HG03378 (cell line): ENCODE results near the gene PNRC1.
A peak's percentile ranks its signal among the peaks of the same experiment; 100 is the strongest.
"Not testable (repeated sequence)": the region's sequence is repeated elsewhere in the genome, so short reads cannot be mapped to it uniquely, and the experiment has no call there.

Experiments
- ATAC-seq: cut with Tn5 transposase; IDR thresholded peaks from one replicate; pipeline ENCODE4 v1.9.1; 2021; ENCODE audit warnings: mild to moderate bottlenecking, moderate library complexity; ENCODE audit not compliant: unreplicated experiment

The PNRC1 gene

DNA sequence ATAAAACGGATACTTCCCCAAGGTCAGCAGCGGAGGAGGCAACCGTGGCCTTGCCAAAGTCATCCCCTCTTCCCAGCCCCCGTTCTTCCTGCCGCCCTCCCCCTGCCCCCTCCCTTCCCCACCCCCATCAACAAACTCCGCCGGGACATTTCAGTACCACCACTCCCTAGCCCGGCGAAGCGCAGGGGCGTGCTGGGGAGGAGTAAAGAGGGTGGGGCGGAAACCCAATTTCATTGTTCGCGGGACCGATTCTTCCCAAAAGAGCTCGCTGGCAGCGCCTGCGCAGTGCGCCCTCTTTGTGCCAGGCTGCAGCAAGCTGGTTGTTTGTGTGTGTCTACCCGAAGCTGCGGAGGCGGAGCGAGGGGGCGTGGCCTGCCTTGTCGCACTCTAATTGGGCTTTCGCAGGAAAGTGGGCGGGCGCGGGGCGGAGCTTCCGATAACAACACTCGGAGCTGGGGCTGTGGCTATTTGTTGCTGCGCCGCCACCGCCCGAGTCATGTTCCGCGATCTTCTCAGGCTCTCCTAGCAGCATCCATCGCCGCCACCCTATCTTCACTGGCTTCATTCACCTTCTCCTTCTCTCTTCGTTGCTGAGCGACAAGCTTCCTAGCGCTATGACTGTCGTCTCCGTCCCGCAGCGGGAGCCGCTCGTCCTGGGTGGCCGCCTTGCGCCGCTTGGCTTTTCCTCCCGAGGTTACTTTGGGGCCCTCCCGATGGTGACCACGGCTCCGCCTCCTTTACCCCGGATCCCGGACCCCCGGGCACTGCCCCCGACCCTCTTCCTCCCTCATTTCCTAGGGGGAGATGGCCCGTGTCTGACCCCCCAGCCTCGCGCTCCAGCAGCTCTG lies at the start of gene PNRC1:
Gene PNRC1 (plus strand): TSS at position 471 of the 848 bp plus-strand sequence. CDS start 144 bp downstream, at position 615.
- ATAC-seq, result peak; percentile 81

DNA sequence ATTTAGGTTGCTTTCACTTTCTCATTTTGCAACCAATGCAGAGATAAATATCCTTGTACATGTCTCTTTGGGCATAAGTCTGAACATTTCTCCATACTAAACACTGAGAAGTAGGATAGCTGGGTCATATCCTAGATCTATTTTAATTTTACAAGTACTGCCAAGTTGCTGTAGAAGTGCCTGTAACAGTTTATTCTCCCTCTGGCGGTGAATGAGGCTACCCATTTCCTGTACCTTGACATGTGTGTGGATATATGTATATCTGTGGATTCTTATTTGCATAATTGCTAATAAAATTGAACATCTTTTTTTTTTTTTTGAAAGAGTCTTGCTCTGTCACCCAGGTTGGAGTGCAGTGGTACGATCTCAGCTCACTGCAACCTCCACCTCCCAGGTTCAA lies 48.0 kb upstream of the PNRC1 start:
- no peak for ATAC-seq

DNA sequence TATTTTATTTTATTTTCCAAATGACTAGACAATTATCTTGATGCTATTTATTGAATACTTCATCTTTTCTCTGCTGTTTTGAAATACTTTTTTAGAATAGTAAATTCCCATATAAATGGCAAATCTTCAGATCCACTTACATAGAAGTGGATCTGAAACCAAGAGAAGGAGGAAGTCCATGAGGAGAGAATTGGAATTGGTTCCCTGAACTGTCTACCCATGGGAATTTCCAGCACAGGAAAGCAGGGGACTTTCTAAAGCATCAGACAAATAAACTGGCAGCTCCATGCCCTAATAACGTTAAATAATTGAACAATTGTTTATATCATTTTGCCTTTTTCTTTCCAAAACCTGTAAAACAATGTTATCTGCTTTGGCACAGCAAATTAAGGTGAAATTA lies 47.1 kb upstream of the PNRC1 start:
- ATAC-seq, result no peak

DNA sequence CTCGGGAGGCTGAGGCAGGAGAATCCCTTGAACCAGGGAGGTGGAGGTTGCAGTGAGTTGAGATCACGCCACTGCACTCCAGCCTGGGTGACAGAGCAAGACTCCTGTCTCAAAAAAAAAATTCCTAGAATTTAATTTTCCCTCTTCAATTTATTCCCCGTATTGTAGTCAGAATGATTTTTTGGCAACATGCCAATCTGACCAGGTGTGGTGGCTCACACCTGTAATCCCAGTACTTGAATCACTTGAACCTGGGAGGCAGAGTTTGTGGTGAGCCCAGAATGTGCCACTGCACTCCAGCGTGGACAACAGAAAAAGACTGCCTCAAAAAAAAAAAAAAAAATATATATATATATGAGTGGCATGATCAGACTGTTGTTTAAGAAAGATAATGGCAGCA lies 46.4 kb upstream of the PNRC1 start:
- ATAC-seq, result not testable (repeated sequence)

DNA sequence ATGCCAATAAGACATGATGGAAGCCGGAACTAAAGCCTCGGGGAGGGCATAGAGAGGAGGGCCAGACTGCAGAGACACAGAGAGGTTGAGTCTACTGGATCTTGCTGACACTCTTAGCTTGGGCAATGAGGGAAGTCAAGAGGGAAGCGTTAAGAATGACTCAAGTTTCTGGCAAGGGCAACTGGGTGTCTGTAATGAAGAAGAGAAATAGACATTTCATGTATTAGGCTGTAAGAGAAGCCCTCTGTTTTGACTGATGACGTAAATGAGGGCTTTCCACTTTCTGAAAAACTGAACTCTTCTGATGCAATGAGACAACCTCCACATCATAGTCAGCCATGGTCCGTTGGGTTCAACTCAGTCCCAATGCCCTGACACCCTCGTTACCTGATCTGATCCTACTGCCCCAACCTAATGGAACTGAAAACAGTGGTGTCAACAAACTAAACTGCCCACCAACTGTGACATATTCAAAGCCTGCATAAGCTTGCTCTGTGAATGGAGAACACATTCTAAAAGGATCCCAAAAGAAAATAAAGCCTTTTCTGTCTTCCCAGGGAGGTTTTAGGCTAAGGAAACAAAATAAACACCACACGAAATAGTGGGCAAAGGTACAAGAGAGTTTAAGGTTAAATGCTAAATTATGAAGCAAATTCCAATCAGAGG lies 45.8 kb upstream of the PNRC1 start:
- no peak for ATAC-seq

DNA sequence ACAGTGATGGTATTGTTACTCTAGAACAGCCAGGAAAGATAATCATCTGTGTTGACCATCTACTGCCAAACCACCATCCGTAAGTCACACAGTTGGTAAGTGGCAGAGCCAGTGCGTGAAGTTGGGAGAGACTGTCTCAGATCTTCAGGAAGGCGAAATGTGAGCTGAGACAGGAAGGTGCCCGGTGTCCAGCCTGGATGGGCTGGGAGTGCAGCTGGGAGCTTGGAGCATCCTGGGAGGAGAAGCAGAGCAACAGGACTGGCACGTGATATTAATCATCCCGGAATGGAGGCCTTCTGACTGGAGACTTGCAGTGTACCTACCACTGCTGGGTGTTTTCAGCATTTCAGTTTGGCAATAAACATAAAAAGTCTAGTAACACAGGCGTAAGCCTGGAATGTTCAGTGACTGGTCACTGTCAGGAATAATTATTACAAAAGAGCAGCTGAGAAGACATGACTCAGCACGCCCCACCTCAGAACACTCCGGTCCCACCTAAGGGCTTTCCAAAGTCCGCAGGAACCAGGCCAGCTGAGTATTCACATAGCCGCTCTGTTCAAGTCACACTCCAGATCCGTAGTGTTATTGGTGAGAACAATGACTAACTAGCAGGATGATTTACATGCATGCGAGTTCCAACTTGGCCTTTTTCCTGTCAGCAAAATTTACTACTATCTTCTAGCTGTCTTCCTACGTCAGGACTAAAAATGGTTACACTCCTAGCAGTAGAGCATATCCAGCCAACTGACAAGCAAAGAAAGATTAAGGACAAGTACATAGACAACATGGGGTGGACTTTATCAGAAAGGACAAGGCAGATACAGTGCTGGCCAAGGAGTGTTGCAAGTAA lies 45.1 kb upstream of the PNRC1 start:
- ATAC-seq, result no peak

DNA sequence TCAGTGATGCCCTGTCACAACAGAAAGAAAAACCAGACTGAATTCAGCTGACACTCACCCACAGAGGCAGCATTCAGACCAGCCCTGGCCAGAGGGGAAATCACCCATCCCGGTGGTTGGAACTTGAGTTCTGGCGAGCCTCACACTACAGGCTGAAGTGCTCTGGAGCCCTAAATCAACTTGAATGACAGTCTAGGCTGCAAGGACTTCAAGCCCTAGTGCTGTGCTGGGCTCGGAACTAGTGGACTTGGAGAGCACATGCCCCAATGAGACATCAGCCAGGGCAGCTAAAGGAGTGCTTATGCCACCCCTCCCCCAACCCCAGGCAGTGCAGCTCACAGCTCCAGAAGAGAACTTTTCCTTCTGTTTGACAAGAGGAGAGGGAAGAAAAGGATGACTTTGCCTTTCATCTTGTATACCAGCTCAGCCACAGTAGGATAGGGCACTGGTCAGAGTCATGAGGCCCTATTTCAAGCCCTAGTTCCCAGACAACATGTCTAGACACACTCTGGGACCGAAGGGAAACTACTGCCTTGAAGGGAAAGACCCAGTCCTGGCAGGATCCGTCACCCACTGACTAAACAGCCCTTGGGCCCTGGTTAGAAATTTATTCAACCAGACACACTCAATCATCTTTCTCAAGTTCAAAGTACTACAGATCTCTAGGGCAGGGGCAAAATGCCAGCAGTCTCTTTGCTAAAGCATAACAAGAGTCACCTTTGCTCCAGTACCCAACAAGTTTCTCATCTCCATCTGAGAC lies 43.2 kb upstream of the PNRC1 start:
- ATAC-seq, result no peak

DNA sequence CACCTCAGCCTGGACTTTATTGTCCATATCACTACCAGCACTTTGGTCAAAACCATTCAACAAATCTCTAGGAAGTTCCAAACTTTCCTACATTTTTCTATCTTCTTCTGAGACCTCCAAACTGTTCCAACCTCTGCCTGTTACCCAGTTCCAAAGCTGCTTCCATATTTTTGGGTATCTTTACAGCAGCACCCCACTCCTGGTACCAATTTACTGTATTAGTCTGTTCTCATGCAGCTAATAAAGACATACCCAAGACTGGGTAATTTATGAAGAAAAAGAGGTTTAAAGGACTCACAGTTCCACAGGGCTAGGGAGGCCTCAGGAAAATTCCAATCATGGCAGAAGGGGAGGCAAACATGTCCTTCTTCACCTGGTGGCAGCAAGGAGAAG lies 42.7 kb upstream of the PNRC1 start:
- not testable (repeated sequence) for ATAC-seq

DNA sequence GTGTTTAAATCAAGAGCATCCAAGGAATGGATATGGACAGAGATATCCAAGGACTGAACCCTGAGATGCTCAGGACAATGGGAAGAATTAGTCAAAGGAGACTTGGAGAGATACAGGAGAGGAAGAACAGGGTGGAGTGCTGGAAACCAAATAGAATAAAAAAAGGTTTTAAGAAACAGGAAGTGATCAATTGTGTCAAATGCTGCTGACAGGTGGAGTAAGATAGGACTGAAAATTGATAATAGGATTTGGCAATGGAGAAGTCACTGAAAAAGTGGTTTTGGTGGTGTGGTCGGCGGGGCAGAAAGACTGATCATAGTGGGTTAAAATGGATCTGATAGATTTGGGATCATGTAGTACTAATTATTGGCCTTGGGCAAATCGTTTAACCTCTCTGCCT lies 37.9 kb upstream of the PNRC1 start:
- ATAC-seq, result no peak

DNA sequence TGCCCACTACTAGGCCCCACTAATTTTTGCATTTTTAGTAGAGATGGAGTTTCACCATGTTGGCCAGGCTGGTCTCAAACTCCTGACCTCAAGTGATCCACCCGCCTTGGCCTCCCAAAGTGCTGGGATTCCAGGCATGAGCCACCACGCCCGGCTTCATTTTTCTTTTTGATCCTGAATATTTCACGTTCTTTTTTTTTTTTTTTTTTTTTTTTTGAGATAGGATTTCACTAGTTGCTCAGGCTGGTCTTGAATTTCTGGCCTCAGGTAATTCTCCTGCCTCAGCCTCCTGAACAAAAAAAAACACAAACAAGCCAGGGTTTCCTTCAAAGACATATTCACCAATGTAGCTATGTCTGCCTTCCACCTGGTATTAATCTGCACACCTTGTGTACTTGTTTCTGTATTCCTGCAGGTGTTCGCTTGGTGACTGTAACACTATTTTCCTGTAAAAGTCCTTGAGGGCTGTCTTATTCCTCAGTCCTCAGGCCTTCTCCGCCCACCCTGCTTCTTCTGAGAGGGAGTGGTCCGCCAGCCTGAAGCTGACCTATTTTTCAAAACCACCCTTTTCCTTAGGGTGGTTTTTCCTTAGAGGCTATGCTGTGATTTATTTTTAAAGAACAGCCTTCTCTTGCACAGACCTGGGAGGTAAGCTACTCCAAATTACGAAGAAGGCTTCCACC lies 36.1 kb upstream of the PNRC1 start:
- no peak for ATAC-seq

DNA sequence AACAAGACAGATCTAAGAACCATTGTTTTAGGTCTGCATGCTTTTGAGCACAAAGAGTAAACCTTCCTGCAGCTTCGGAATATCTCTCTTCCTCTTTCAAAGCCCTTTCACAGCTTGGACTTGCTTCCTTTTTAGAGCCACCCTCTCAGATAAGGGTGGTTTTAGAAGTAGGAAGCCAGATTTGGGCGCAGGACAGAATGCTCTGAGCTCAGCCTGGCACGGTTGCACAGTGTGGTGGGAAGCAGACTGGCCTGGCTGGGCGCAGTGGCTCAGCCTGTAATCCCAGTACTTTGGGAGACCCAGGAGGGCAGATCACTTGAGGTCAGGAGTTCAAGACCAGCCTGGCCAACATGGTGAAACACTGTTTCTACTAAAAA lies 35.6 kb upstream of the PNRC1 start:
- no peak for ATAC-seq

DNA sequence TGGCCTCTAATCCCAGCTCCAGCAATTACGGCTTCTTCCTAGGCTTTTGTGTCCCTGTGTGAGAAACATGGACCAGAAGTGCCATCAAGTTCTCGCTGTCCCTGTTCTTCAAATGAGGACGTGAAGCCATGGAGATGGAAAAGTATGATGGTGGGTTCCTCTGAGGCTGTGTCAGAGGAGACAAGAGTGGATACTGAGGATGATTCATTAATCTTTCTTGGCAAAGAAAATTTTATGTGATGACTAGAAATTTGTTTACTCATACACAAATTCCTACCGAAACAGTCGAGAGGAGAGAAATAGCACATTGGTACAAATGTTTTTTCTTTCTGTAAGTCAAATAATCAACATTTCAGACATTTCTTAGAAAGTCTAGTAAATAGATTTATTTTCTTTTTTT lies 35.0 kb upstream of the PNRC1 start:
- no peak for ATAC-seq

DNA sequence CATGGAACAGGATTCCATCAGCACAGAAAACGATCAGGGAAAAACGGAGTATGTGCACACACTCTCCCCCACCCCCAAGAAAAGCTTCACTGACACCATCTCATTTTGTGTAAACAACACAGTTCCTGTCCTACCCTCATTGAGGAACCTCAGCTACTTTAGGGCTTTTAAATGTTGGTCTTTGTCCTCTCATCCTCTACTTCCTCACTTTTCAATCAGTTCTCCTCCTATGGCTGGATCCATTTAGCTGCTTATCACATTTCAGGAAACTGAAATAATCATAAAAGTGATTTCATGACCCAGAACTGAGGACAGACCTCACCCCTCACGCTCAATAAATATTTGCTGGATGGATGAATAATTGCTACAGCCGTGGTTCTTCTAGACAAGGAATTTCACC lies 33.1 kb upstream of the PNRC1 start:
- ATAC-seq, result no peak

DNA sequence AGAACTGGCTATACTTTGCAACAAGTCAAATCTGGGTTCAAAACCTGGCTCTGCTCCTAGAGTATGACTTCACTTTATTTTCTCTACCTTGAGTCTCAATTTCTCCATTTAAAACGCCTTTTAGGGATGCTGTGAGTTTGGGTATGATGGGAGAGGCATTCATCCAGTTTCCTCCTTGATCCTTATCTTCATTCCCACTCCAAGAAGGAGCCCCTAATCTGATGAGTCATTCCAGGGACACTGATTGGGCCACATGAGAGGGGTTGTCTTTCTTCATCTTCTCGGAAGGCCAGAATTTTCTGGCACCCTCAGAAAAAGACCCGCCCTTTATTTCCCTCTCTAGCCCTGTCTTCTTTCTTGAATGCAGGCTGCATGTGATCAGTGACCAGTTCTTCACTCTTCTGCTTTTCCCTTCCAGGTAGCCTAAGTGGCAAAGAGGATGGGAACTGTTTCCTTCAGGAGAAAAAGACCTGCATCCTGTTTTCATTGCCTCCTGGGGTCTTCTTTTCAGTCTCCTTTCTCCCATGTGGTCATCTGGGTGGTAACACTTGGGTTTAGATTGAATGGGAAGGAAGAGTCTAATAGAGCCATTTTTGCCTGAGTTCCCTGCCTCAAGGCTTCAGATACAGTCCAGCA lies 32.1 kb upstream of the PNRC1 start:
- no peak for ATAC-seq

DNA sequence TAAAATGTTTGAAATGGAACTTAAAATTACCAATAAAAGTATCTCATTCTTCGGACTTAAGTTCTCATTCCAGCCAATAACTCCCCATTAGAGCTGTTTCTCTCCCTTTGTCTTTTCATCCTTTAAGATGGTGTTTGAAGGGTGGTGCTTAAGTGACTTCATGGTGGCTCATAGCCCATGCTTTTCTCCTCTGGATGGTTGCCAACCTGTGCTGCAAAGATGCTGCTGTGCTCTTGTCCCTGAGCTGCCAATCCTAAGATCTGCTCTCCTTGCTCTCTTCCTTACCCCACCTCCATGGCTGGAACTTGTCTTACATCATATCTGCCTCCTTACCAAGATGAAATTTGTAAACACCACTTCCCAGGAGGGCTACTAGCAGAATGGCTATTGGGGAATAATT lies 31.6 kb upstream of the PNRC1 start:
- ATAC-seq, result no peak

DNA sequence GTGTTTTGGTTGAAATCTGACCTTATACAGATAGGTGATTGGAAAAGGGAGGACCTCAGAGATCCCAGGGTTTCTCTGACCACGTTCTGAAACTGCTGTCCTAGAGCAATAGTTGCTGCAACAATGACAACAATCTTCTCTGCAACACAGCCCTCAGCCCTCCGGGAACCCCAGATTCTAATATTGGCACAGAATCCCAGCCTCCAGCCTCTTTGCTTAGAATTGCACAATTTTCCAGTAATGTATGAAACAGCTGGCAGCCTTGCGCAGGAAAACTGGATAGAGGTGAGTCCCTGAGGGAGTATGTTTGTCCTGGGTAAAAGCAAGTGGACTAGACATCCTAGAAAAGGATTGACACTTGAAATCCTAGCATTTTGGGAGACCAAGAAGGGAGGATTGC lies 30.4 kb upstream of the PNRC1 start:
- ATAC-seq, result no peak

DNA sequence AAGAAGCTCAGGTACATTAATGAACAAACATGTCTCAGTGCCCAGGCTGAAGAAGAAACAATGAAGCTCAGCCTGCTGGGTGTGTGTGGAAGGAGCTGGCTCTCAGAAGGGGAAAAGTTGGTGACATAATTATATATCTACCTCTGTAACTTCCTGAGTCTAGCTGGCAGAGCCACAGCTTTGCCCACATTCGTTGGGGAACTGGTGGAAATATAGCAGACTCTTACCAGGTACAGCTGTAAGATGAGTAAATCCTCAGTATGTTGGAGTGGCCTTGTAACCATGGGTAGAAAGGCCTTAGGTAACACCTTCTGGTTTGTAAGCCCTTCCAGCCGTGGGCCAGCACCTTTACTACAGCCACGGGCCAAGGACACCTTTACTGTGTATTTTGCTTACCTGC lies 29.9 kb upstream of the PNRC1 start:
- ATAC-seq, result no peak

DNA sequence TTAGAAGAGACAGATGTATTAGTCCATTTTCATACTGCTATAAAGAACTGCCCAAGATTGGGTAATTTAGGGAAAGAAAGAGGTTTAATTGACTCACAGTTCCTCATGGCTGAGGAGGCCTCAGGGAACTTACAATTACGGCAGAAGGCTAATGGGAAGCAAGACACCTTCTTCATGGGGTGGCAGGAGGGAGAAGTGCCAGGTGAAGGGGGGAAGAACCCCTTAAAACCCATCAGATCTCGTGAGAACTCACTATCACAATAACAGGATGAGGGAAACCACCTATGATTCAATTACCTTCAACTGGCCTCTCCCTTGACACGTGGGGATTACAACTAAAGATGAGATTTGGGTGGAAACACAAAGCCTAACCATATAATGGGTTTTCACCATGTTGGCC lies 28.9 kb upstream of the PNRC1 start:
- ATAC-seq, result no peak

DNA sequence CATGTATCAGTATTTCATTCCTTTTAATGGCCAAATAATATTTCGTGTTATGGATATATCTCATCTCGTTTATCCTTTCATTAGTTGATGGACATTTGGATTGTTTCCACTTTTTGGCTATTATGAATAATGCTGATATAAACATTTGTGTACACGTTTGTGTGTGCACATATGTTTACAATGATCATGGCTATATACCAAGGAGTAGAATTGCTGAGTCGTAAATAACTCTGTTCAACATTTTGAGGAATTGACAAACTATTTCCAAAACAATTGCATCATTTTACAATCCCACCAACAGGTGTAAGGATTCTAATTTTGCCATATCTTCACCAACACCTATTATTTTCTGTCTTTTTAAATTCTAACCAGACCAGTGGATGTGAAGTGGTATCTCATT lies 26.3 kb upstream of the PNRC1 start:
- no peak for ATAC-seq

DNA sequence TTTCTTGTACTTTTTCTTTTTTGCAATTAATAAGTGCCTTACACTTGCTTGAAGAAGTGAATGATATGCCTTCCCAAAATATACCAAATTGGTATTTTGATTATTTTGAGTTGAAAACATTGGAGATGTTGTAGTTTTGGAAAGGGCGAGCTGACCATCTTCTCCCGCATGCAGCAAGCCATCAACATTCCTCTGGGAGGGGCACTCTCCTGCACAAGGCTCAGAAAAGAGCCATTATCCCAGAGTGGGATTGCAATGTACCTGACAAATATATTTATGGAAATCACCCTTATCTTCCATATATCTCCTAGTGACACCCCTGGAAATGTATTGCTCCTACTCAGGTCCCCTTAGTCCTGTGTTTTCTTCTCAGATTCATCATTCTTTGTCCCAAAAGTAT lies 22.8 kb upstream of the PNRC1 start:
- no peak for ATAC-seq
